Type B pancreatic cell (in vitro differentiated cells): ENCODE data around the gene LCN1. TPM values are rescaled to one million over a fixed set of nuclear protein-coding genes. Genes with fewer than 3 reads are reported as not detected.

ENCODE experiments used
- DNase-seq: peaks from one replicate; pipeline ENCODE4 v3.0.0; 2021; ENCODE audit warnings: mixed read lengths; ENCODE audit not compliant: unreplicated experiment; ENCODE audit errors: extremely low spot score
- H3K27ac Mint-ChIP-seq: 2 replicates; pipeline ENCODE4 v1.8.0; 2021; ENCODE audit warnings: mild to moderate bottlenecking, mixed read lengths
- H3K27me3 Mint-ChIP-seq: 2 replicates; pipeline ENCODE4 v1.8.0; 2021; ENCODE audit warnings: mixed read lengths
- H3K36me3 Mint-ChIP-seq: 2 replicates; pipeline ENCODE4 v1.8.0; 2021; ENCODE audit warnings: mixed read lengths
- H3K4me1 Mint-ChIP-seq: one replicate; pipeline ENCODE4 v1.8.0; 2021; ENCODE audit warnings: mixed read lengths; ENCODE audit not compliant: unreplicated experiment
- H3K4me3 Mint-ChIP-seq: 2 replicates; pipeline ENCODE4 v1.8.0; 2021; ENCODE audit warnings: mild to moderate bottlenecking, mixed read lengths
- H3K9me3 Mint-ChIP-seq: 2 replicates; pipeline ENCODE4 v1.8.0; 2021; ENCODE audit warnings: mixed read lengths
- CTCF ChIP-seq: fragments of 200-600 bp; sonication (generic); conservative IDR thresholded peaks from 2 replicates; pipeline ENCODE4 v1.5.0; 2021; ENCODE audit warnings: antibody characterized with exemption, mild to moderate bottlenecking
- total RNA-seq: library from RNA; stranded (reverse); gene quantifications from 2 replicates; pipeline ENCODE4 v1.2.1, GENCODE V29; 2021; ENCODE audit warnings: low replicate concordance

The LCN1 gene
- total RNA-seq, 1 donor from 2014 or later, result not detected

- DNase-seq, result no peak
- Mint-ChIP-seq H3K27me3 (no peaks in the 10 kb centered on the region), H3K36me3 (no peaks in the 10 kb centered on the region), H3K4me3 (no peak overlapping the region), H3K27ac (no peak overlapping the region), H3K9me3 (no peaks in the 10 kb centered on the region), H3K4me1 (no peaks in the 10 kb centered on the region)
- TF ChIP-seq CTCF, result no peak
Measured at GRCh38 chr9:135487281-135488012, 33.8 kb upstream of the LCN1 start.

- DNase-seq, result no peak
- Mint-ChIP-seq H3K4me3 (no peak overlapping the region), H3K4me1 (no peaks in the 10 kb centered on the region), H3K36me3 (no peaks in the 10 kb centered on the region), H3K27ac (no peak overlapping the region), H3K9me3 (no peaks in the 10 kb centered on the region), H3K27me3 (no peaks in the 10 kb centered on the region)
- no peak for TF ChIP-seq CTCF
Measured at GRCh38 chr9:135488013-135488330, 33.3 kb upstream of the LCN1 start.

GRCh38 chr9:135488527-135488926 lies 32.7 kb upstream of the LCN1 start:
- Mint-ChIP-seq H3K27me3 (no peaks in the 10 kb centered on the region), H3K27ac (no peak overlapping the region), H3K4me3 (no peak overlapping the region), H3K9me3 (no peaks in the 10 kb centered on the region), H3K4me1 (no peaks in the 10 kb centered on the region), H3K36me3 (no peaks in the 10 kb centered on the region)
- DNase-seq, result no peak
- TF ChIP-seq CTCF, result no peak

- H3K4me3 Mint-ChIP-seq, result no peak overlapping the region
- H3K36me3 Mint-ChIP-seq, result no peaks in the 10 kb centered on the region
- H3K27ac Mint-ChIP-seq, result no peak overlapping the region
- no peak for DNase-seq
- H3K27me3 Mint-ChIP-seq, result no peaks in the 10 kb centered on the region
- no peaks in the 10 kb centered on the region for H3K9me3 Mint-ChIP-seq
- TF ChIP-seq CTCF, result no peak
- H3K4me1 Mint-ChIP-seq, result no peaks in the 10 kb centered on the region
Measured at GRCh38 chr9:135489188-135489906, 31.9 kb upstream of the LCN1 start.

GRCh38 chr9:135490166-135490870 lies 30.9 kb upstream of the LCN1 start:
- no peak for TF ChIP-seq CTCF
- Mint-ChIP-seq H3K4me3 (no peak overlapping the region), H3K27me3 (no peaks in the 10 kb centered on the region), H3K27ac (no peak overlapping the region), H3K4me1 (no peaks in the 10 kb centered on the region), H3K9me3 (no peaks in the 10 kb centered on the region), H3K36me3 (no peaks in the 10 kb centered on the region)
- no peak for DNase-seq
